Naive thymus-derived CD8-positive, alpha-beta T cell (primary cell): ENCODE results near the gene MAP3K19. TPM values are rescaled to one million over a fixed set of nuclear protein-coding genes. Genes with fewer than 3 reads are reported as not detected.

Source experiments
- ATAC-seq, 2 donors: fragments of 150-1000 bp; cut with Tn5 transposase in 1 of 2; sonication (Bioruptor Pico), chemical (Tn5 transposase) in 1 of 2; 1 replicate in 1 of 2; 2 replicates in 1 of 2; pipeline ENCODE4 v1.10.0; 2021; ENCODE audit warnings: mild to moderate bottlenecking in 2 of 2, moderate library complexity in 2 of 2
- POLR2A ChIA-PET: fragments of 350-600 bp; sonication (Branson Sonifier 250); formaldehyde crosslinking; loops from one replicate; lab custom pipeline; 2021; ENCODE audit warnings: antibody characterized with exemption; lab: Charles Lee
- DNase-seq, 10 donors: peaks; one replicate each; pipeline versions ENCODE4 v3.0.0 to v3.0.0-alpha.2; 2020 to 2022
- H3K27ac Mint-ChIP-seq, 10 donors: one replicate each; pipeline ENCODE4 v1.8.0; 2020 to 2022; ENCODE audit warnings: mild to moderate bottlenecking in 10 of 10, mixed read lengths in 10 of 10, moderate library complexity in 4 of 10, inconsistent platforms in 1 of 10
- H3K27me3 Mint-ChIP-seq, 5 donors: one replicate each; pipeline ENCODE4 v1.8.0; 2021 to 2022; ENCODE audit warnings: mixed read lengths in 5 of 5
- H3K36me3 Mint-ChIP-seq, 3 donors: one replicate each; pipeline ENCODE4 v1.8.0; 2020 to 2022; ENCODE audit warnings: mixed read lengths in 3 of 3, mild to moderate bottlenecking in 2 of 3, inconsistent platforms in 1 of 3
- H3K4me1 Mint-ChIP-seq, 4 donors: one replicate each; pipeline ENCODE4 v1.8.0; 2021 to 2022; ENCODE audit warnings: mixed read lengths in 4 of 4
- H3K4me3 Mint-ChIP-seq, 10 donors: one replicate each; pipeline ENCODE4 v1.8.0; 2020 to 2022; ENCODE audit warnings: mild to moderate bottlenecking in 10 of 10, mixed read lengths in 10 of 10, moderate library complexity in 6 of 10, inconsistent platforms in 1 of 10
- H3K9me3 Mint-ChIP-seq, 9 donors: one replicate each; pipeline ENCODE4 v1.8.0; 2020 to 2022; ENCODE audit warnings: mixed read lengths in 9 of 9, mild to moderate bottlenecking in 3 of 9, inconsistent platforms in 1 of 9, moderate library complexity in 1 of 9
- polyA plus RNA-seq, 3 donors: library from polyadenylated mRNA; unstranded; fragments of 300-500 nt; fragmentation: Illumina TruSeq; gene quantifications; one replicate each; pipeline ENCODE4 v1.2.3, GENCODE V29; 2021
- total RNA-seq, 8 experiments: library from RNA in 2 of 8; stranded (reverse) in 2 of 8; gene quantifications; one replicate each; pipeline ENCODE4 v1.2.3 and lab custom pipeline; 2021 to 2026

MAP3K19 gene
- total and polyA plus RNA-seq, 5 experiments from 2014 or later = not detected

DNA sequence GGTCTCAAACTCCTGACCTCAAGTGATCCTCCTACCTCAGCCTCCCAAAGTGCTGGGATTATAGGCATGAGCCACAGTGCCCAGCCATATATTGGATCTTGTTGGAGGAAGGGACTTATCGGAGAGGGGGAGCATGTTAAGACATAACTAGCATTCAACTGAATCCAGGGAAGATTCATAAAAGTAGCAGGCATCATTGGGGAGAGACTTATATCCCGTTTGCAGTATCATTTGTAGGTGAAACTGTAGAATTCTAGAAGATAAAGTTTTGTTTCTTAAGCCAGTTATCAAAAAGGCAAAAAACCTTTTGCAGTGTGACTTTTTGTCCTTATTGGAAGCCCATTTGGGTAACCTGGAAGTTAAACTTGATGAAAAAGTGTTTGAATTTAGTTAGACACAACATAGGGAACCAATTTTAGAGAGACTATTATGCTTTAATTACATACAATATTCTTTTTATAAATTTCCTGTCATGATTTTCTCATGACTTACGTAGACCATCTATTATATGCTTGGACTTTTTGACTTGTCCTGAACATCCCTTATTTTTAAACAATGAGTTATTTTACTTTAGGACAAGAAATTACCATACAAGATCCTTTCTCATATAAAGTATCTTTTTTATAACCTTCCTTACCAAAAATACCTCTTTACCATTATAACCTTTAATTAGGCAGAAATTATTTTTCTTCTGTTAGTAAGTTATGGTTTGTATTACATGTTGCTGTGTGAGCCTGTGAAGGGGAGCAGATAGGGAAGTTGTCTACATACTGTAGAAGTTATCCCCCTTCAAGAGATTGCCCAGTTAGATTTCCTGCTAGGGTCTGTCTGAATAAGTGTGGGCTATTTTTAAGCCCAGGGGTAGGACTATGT lies 25.1 kb upstream of the MAP3K19 start:
- Mint-ChIP-seq H3K4me3 (no peak overlapping the region), H3K36me3 (peaks cover 12 to 47% (median 41%) of the 10 kb centered on the region in 3 donors), H3K27me3 (no peaks in the 10 kb centered on the region), H3K27ac (peak overlapping the region in 3 of 10 donors; percentile 32 to 90 (median 67)), H3K9me3 (peaks cover 2 to 15% (median 9%) of the 10 kb centered on the region in 9 donors), H3K4me1 (peaks cover 18 to 45% (median 29%) of the 10 kb centered on the region in 4 donors)
- POLR2A ChIA-PET = no interaction called here
- DNase-seq (no peak), ATAC-seq (no peak)

DNA sequence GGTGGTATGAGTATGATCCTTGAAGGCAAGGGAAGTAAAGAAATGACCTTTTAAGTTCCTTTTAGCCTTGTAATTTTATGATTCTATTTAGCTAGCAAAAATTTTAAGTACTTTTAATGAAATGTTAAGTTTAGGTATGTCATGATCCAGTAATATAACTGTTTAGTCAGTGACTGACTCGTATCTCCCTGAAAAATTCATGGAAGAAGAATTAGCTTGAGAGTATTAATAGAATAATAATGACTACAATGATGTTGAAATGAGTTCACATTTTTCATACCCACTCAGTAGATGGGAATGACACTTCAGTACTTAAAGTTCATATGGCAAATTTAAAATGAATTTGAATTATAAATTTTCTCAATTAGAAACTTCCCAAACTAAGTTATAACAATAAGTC lies 19.5 kb upstream of the MAP3K19 start:
- H3K4me1 Mint-ChIP-seq = peaks cover 15 to 45% (median 39%) of the 10 kb centered on the region in 4 donors
- peak overlapping the region in 2 of 10 donors; percentile 23 to 26 for H3K27ac Mint-ChIP-seq
- H3K27me3 Mint-ChIP-seq = no peaks in the 10 kb centered on the region
- peaks cover 29 to 66% (median 53%) of the 10 kb centered on the region in 3 donors for H3K36me3 Mint-ChIP-seq
- DNase-seq (no peak), ATAC-seq (no peak)
- H3K4me3 Mint-ChIP-seq = no peak overlapping the region
- POLR2A ChIA-PET = no interaction called here
- peaks cover 0 to 14% (median 2%) of the 10 kb centered on the region in 9 donors for H3K9me3 Mint-ChIP-seq

DNA sequence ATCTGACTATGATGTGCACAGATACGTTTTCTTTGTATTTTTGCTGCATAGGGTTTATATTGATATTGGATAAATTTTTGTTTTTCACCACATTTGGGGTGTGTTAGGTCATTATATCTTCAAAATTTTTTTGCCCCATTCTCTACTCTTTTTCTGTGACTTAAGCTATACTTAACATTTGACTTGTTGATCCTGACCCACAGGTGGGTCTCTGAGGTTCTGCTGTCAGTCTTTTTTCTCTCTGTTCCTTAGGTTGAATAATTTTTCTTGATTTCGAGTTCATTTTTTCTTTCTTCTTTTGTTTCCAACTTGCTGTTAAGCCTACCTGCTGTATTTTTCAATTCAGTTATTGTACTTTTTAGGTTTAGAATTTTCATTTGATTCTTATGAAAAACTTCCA lies 16.9 kb upstream of the MAP3K19 start:
- Mint-ChIP-seq H3K9me3 (peaks cover 0 to 12% (median 2%) of the 10 kb centered on the region in 9 donors), H3K4me1 (peaks cover 18 to 49% (median 40%) of the 10 kb centered on the region in 4 donors), H3K27me3 (no peaks in the 10 kb centered on the region), H3K4me3 (no peak overlapping the region), H3K27ac (peak overlapping the region in 2 of 10 donors; percentile 11 to 57), H3K36me3 (peaks cover 38 to 83% (median 52%) of the 10 kb centered on the region in 3 donors)
- DNase-seq (no peak), ATAC-seq (no peak)
- POLR2A ChIA-PET = interaction anchor here (1.2 kb wide), 1 partner anchor 9 kb away, joined by 3 read pairs; no protein-coding TSS in a partner anchor

DNA sequence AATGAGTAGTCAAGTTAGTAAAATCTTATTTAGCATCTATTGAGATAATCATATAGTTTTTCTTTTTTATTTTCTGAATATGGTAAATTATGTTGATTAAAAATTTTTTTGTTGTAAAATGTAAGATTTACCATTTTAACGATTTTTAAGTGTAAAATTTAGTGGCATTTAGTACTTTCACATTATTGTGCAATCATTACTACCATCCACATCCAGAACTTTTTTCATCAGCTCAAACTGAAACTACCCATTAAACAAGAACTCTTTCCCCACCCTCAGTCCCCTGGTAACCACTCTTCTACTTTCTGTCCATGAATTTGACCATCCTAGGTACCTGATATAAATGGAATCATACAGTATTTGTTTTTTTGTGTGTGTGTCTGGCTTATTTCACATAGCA lies 16.0 kb upstream of the MAP3K19 start:
- Mint-ChIP-seq H3K4me1 (peaks cover 18 to 49% (median 40%) of the 10 kb centered on the region in 4 donors), H3K36me3 (peaks cover 38 to 84% (median 47%) of the 10 kb centered on the region in 3 donors)
- no peak for ATAC-seq

DNA sequence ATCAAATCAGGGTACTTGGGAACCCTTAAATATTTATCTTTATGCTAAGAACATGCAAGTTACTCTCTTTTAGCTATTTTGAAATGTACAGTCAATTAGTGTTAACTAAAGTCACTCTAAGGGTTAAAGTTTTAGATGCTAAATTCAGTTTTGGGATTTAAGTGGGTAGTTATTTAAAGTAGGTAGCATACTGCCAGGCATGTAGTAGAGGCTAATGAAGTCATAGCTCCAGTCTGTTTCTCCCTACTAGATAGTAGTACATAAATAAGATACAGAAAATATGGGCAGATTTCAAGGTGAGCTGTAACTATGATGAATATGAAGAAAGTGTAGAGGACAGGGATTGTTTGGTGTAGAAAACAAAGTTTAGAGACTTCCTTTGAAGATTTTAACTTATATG lies 12.3 kb upstream of the MAP3K19 start:
- DNase-seq (no peak), ATAC-seq (no peak)
- POLR2A ChIA-PET = interaction anchor here (0.5 kb wide), 1 partner anchor 10 kb away, joined by 3 read pairs; no protein-coding TSS in a partner anchor
- peaks cover 0 to 12% (median 0%) of the 10 kb centered on the region in 9 donors for H3K9me3 Mint-ChIP-seq
- peaks cover 34 to 83% (median 37%) of the 10 kb centered on the region in 3 donors for H3K36me3 Mint-ChIP-seq
- H3K4me3 Mint-ChIP-seq = no peak overlapping the region
- H3K27ac Mint-ChIP-seq = peak overlapping the region in 3 of 10 donors; percentile 15 to 42 (median 35)
- no peaks in the 10 kb centered on the region for H3K27me3 Mint-ChIP-seq
- H3K4me1 Mint-ChIP-seq = peaks cover 18 to 59% (median 43%) of the 10 kb centered on the region in 4 donors

More for the DNA sequence above, 16.0 kb upstream of the MAP3K19 start:
- DNase-seq = no peak
- H3K4me3 Mint-ChIP-seq = no peak overlapping the region
- POLR2A ChIA-PET = no interaction called here
- H3K9me3 Mint-ChIP-seq = peaks cover 0 to 12% (median 2%) of the 10 kb centered on the region in 9 donors
- H3K27me3 Mint-ChIP-seq = no peaks in the 10 kb centered on the region
- H3K27ac Mint-ChIP-seq = no peak overlapping the region

DNA sequence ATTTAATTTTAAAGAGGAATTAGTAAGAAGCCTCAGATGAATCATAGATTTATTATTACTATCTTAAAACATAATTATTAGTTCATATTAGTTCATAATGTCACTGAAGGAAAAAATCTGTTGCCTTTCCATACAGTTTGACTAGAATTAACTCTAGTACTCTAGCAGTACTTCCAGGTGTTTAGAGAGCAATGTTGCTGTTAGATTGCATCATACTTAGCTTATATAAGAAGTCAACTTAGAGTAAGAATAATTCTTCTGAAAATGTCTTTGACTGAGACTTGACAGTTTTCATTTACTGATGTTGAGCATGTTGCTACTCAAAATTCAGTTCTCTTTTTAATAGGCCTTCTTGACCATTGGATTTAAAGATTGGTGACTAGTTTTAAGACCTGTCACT lies 9.5 kb upstream of the MAP3K19 start:
- ATAC-seq (no peak), DNase-seq (no peak)
- H3K27ac Mint-ChIP-seq = peak overlapping the region in 4 of 10 donors; percentile 12 to 68 (median 26)
- peaks cover 0 to 2% (median 0%) of the 10 kb centered on the region in 9 donors for H3K9me3 Mint-ChIP-seq
- H3K36me3 Mint-ChIP-seq = peaks cover 10 to 65% (median 12%) of the 10 kb centered on the region in 3 donors
- H3K4me3 Mint-ChIP-seq = peak overlapping the region in 4 of 10 donors; percentile 5 to 38 (median 16)
- POLR2A ChIA-PET = no interaction called here
- peaks cover 0 to 3% (median 0%) of the 10 kb centered on the region in 5 donors for H3K27me3 Mint-ChIP-seq
- peaks cover 25 to 59% (median 52%) of the 10 kb centered on the region in 4 donors for H3K4me1 Mint-ChIP-seq

DNA sequence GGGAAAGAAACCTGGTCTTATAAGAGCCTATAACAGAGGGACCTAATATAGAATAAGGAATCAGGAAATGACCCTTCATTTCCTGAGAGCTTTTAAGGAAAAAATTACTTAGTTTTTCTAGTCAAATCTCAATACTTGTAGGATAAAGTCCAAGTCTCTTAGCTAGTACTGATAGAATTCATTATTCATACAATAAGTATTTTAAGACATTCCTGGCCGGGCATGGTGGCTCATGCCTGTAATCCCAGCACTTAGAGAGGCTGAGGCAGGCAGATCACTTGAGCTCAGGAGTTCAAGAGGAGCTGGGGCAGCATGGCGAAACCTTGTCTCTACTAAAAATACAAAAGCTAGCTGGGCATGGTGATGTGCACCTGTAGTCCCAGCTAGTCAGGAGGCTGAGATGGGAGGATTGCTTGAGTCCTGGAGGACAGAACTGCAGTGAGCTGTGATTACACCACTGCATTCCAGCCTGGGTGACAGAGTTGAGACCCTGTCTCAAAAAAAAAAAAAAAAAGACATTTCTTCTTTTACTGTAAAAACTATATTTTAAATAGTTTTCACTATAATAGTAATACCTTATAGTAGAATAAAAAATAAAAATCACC lies 8.0 kb upstream of the MAP3K19 start:
- peak overlapping the region in 8 of 10 donors; percentile 34 to 100 (median 75) for H3K27ac Mint-ChIP-seq
- peaks cover 0 to 2% (median 0%) of the 10 kb centered on the region in 9 donors for H3K9me3 Mint-ChIP-seq
- POLR2A ChIA-PET = interaction anchor here (0.6 to 0.7 kb wide), 2 partner anchors 10 to 688 kb away, joined by 3 read pairs; no protein-coding TSS in a partner anchor
- ATAC-seq (no peak), DNase-seq (no peak)
- peak overlapping the region in 6 of 10 donors; percentile 20 to 97 (median 51) for H3K4me3 Mint-ChIP-seq
- H3K27me3 Mint-ChIP-seq = peaks cover 0 to 3% (median 0%) of the 10 kb centered on the region in 5 donors
- H3K4me1 Mint-ChIP-seq = peaks cover 28 to 56% (median 53%) of the 10 kb centered on the region in 4 donors
- peaks cover 1 to 52% (median 5%) of the 10 kb centered on the region in 3 donors for H3K36me3 Mint-ChIP-seq

DNA sequence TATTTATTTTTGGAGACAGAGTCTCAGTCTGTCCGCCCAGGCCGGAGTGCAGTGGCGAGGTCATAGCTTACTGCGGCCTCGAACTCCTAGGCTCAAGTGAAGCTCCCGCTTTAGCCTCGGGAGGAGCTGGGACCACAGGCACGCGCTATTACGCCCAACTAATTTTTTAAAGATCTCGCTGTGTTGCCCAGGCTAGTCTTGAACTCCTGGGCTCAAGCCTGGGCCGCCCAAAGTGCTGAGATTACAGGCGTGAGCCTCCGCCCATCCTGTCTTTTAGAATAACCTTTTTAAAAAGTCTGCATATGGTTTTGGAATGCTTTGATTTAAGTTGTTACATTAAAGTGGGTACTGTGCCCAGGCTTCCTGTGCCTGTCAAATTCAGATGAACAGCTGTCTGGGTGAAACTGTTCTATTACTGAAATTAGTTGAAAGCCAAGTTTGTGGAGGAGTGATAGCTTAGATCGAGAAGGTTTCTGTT lies 5.8 kb upstream of the MAP3K19 start:
- ATAC-seq = peak; percentile 12 to 13
- H3K27ac Mint-ChIP-seq = peak overlapping the region; percentile 99 to 100 (median 100)

DNA sequence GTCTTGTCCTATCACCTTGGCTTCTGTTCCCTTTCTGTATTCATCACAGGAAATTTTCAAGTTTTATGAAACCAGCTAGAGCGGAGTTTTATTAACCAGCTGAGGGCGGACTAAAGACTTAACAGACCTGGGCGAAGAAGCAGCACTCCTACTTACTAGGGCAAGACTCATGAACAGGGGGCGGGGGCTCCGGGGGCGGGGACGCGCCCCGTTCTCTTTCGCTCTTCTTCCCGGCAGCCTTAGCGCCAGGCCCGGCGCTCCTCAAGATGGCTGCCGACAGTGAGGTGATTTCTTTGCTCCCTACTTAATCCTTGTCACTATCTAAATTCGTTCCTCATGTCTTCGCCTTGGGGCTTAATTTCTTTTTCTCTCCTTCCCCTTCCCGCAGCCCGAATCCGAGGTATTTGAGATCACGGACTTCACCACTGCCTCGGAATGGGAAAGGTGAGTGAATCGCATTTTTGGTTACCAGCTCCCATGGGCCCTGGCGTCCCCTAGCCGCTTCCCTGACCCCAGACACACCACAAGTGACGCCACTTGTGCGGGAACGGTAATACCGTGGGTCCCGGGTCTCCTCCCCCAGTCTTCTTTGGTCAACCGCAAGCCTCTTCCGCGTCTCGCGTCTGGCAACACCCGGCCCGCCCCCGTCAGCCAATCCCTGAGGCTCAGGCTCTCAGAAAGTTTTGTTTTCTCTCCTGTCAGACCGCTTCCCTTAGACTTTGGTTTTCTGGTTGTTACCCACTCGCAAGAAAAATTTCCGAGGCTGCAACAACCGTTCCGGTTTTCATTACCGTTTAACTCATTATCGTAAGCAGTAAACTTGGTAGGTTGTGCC lies 5.0 kb upstream of the MAP3K19 start, which contains the start of gene RAB3GAP1:
Gene RAB3GAP1 (plus strand): TSS at position 251 of the 835 bp plus-strand sequence. CDS start 16 bp downstream, at position 267.
- peak; percentile 85 for ATAC-seq
- Mint-ChIP-seq H3K36me3 (peaks cover 0 to 25% (median 0%) of the 10 kb centered on the region in 3 donors), H3K4me1 (peaks cover 19 to 43% (median 40%) of the 10 kb centered on the region in 4 donors), H3K27ac (peak within 1 kb of the TSS; percentile 99 to 100 (median 100)), H3K27me3 (peaks cover 0 to 3% (median 0%) of the 10 kb centered on the region in 5 donors), H3K9me3 (peaks cover 0 to 2% (median 0%) of the 10 kb centered on the region in 9 donors), H3K4me3 (peak within 1 kb of the TSS; percentile 91 to 99 (median 96))
- POLR2A ChIA-PET = interaction anchor here (0.6 to 2.3 kb wide), 5 partner anchors 134 to 1084 kb away, joined by 3 to 13 read pairs (median 4); partner anchors contain the start of genes CCNT2, R3HDM1 and ZRANB3
- peak; percentile 79 to 97 (median 92) for DNase-seq

More for the DNA sequence above, 5.8 kb upstream of the MAP3K19 start:
- POLR2A ChIA-PET = interaction anchor here (1.2 to 2.3 kb wide), 3 partner anchors 134 to 1083 kb away, joined by 3 to 13 read pairs (median 4); partner anchors contain the start of genes CCNT2, R3HDM1 and ZRANB3
- peaks cover 0 to 3% (median 0%) of the 10 kb centered on the region in 5 donors for H3K27me3 Mint-ChIP-seq
- H3K4me1 Mint-ChIP-seq = peaks cover 21 to 46% (median 43%) of the 10 kb centered on the region in 4 donors
- DNase-seq = peak in 7 of 10 donors; percentile 7 to 53 (median 29)
- H3K9me3 Mint-ChIP-seq = peaks cover 0 to 2% (median 0%) of the 10 kb centered on the region in 9 donors
- peak overlapping the region; percentile 91 to 99 (median 96) for H3K4me3 Mint-ChIP-seq
- H3K36me3 Mint-ChIP-seq = peaks cover 0 to 31% (median 0%) of the 10 kb centered on the region in 3 donors

DNA sequence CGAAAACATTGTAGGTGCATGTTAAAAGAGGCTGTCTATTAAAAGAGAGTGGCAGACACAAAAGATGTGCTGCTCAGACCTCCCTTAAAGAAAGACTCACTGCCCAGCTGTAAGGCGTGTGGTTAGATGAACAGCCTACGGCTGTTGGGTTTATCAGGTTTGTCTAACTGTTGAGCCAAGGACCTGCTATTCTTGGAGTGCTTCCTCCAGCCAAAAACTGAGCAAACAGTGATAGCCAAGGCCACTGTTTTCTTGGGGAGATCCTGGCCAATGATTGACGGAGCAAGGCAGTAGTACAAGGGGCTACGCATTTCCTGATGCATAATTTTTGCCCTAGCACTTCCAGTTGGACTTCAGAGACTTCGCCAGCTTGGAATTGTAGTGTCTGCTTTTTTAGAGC lies 3.4 kb upstream of the MAP3K19 start:
- POLR2A ChIA-PET = no interaction called here
- ATAC-seq = no peak
- Mint-ChIP-seq H3K27ac (peak overlapping the region; percentile 6 to 100 (median 64)), H3K9me3 (peaks cover 0 to 2% (median 0%) of the 10 kb centered on the region in 9 donors), H3K36me3 (peaks cover 0 to 12% (median 0%) of the 10 kb centered on the region in 3 donors), H3K4me1 (peaks cover 18 to 32% (median 30%) of the 10 kb centered on the region in 4 donors), H3K27me3 (peaks cover 0 to 3% (median 0%) of the 10 kb centered on the region in 5 donors), H3K4me3 (peak overlapping the region; percentile 47 to 96 (median 64))
- DNase-seq = no peak

DNA sequence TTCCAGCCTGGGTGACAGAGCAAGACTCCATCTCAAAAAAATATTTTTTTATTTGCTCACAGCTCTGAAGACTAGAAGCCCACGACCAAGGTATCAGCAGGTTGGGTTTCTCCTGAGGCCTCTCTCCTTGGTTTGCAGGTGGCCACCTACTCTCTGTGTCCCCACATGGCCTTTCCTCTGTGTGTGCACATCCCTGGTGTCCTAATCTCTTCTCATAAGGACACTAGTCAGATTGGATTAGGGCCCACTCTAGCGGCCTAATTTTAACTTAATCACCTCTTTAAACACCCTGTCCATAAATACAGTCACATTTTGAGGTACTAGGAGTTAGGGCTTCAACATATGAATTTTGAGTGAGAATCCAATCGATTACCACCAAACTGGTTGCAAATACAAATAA lies 2.9 kb upstream of the MAP3K19 start:
- H3K36me3 Mint-ChIP-seq = peaks cover 0 to 9% (median 0%) of the 10 kb centered on the region in 3 donors
- no peak for ATAC-seq
- peak overlapping the region in 7 of 10 donors; percentile 41 to 96 (median 63) for H3K4me3 Mint-ChIP-seq
- no peak for DNase-seq
- POLR2A ChIA-PET = no interaction called here
- H3K27ac Mint-ChIP-seq = peak overlapping the region in 6 of 10 donors; percentile 5 to 100 (median 16)
- peaks cover 0 to 3% (median 0%) of the 10 kb centered on the region in 5 donors for H3K27me3 Mint-ChIP-seq
- H3K9me3 Mint-ChIP-seq = peaks cover 0 to 2% (median 0%) of the 10 kb centered on the region in 9 donors
- peaks cover 18 to 29% (median 27%) of the 10 kb centered on the region in 4 donors for H3K4me1 Mint-ChIP-seq
